ENCODE data around the gene CNR1.

DNA sequence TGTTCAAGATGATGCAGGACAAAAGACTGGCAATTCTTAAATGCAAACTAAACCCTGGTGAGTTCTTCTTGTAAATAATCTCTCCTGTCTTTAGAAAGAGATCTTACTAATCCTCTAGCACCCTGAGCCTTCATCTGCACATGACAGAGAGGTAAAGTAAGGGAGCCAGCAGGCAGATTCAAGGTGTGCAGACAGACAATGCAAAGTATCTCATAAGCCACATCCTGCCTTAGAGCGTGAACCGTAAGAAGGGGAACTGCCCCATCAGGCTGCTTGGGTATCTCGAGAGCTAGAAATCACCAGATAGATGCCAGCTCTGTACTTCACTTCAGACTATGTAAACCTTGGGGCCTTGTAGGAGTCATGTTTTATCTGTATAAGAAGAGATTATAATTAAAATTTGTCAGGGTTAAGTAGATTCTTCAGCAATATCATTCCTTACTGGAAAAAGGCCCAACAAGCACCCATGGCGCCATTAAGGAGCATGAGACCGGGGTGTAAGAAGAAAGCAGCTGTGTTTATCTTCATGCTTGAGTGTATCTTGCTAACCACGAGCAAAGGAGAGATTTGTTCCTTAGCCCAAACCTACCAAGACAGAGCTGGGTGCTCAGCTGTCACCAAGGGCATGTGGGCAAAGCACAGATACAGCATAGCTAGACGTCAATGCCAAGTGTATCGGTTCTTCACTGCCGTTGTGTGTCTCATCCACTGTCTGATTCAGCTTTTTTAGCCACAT is 24.4 kb downstream of the CNR1 start:
- no peak for TF ChIP-seq MAX (IDR thresholded peaks at IDR 0.05)
- no peak for TF ChIP-seq TAF1 (IDR thresholded peaks at IDR 0.05; ENCODE audit: low read depth)
- TF ChIP-seq TEAD4 (IDR thresholded peaks at IDR 0.05): no peak
- TF ChIP-seq NFIC (IDR thresholded peaks at IDR 0.05): no peak
- TF ChIP-seq, protein P1, sequence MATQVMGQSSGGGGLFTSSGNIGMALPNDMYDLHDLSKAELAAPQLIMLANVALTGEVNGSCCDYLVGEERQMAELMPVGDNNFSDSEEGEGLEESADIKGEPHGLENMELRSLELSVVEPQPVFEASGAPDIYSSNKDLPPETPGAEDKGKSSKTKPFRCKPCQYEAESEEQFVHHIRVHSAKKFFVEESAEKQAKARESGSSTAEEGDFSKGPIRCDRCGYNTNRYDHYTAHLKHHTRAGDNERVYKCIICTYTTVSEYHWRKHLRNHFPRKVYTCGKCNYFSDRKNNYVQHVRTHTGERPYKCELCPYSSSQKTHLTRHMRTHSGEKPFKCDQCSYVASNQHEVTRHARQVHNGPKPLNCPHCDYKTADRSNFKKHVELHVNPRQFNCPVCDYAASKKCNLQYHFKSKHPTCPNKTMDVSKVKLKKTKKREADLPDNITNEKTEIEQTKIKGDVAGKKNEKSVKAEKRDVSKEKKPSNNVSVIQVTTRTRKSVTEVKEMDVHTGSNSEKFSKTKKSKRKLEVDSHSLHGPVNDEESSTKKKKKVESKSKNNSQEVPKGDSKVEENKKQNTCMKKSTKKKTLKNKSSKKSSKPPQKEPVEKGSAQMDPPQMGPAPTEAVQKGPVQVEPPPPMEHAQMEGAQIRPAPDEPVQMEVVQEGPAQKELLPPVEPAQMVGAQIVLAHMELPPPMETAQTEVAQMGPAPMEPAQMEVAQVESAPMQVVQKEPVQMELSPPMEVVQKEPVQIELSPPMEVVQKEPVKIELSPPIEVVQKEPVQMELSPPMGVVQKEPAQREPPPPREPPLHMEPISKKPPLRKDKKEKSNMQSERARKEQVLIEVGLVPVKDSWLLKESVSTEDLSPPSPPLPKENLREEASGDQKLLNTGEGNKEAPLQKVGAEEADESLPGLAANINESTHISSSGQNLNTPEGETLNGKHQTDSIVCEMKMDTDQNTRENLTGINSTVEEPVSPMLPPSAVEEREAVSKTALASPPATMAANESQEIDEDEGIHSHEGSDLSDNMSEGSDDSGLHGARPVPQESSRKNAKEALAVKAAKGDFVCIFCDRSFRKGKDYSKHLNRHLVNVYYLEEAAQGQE (IDR thresholded peaks at IDR 0.05; ENCODE audit: low read depth): no peak
- TF ChIP-seq CEBPB (IDR thresholded peaks at IDR 0.05): no peak
- TF ChIP-seq RAD21 (IDR thresholded peaks at IDR 0.05; ENCODE audit: low read depth): no peak
- TF ChIP-seq EP300 (IDR thresholded peaks at IDR 0.05; ENCODE audit: borderline replicate concordance): no peak
- TF ChIP-seq USF1 (IDR thresholded peaks at IDR 0.05): no peak
- TF ChIP-seq CREB1 (IDR thresholded peaks at IDR 0.05; ENCODE audit: low read depth): no peak
- no peak for TF ChIP-seq FOXM1 (IDR thresholded peaks at IDR 0.05; ENCODE audit: borderline replicate concordance, low read depth)
- no peak for TF ChIP-seq YY1 (IDR thresholded peaks at IDR 0.05; ENCODE audit: low read depth)
